CD4-positive, alpha-beta T cell (primary cell): ENCODE data around the gene CSF1R. TPM values are rescaled to one million over a fixed set of nuclear protein-coding genes. Genes with fewer than 3 reads are reported as not detected.

Experiments
- ATAC-seq: fragments of 200-7000 bp; cut with Tn5 transposase; one replicate; pipeline ENCODE4 v1.10.0; 2022; ENCODE audit warnings: mild to moderate bottlenecking; ENCODE audit not compliant: poor library complexity
- CTCF ChIA-PET: fragments of 350-600 bp; sonication (Branson Sonifier 250); formaldehyde crosslinking; loops from one replicate; lab custom pipeline; 2021; ENCODE audit warnings: antibody characterized with exemption, inconsistent platforms; lab: Charles Lee
- POLR2A ChIA-PET: fragments of 350-600 bp; sonication (Branson Sonifier 250); formaldehyde crosslinking; loops from one replicate; lab custom pipeline; 2021; ENCODE audit warnings: antibody characterized with exemption, inconsistent platforms; lab: Charles Lee
- DNase-seq, 14 experiments: peaks; one replicate each; pipeline ENCODE4 v3.0.0-alpha.2; 2013 to 2020; ENCODE audit warnings: mixed read lengths in 2 of 14
- H3K27ac ChIP-seq, 2 donors: one replicate each; pipeline versions ENCODE4 v1.5.1 to v1.7.0; 2013; ENCODE audit warnings: low read length in 2 of 2, low read depth in 1 of 2, mild to moderate bottlenecking in 1 of 2
- H3K27me3 ChIP-seq, 2 experiments: 1 replicate in 1 of 2; 2 replicates in 1 of 2; pipeline versions ENCODE4 v1.6.1 to v1.7.0; 2013; ENCODE audit warnings: low read length in 2 of 2, control low read depth in 1 of 2, mild to moderate bottlenecking in 1 of 2, moderate library complexity in 1 of 2; ENCODE audit not compliant: insufficient read depth in 2 of 2, control insufficient read depth in 1 of 2
- H3K36me3 ChIP-seq: one replicate; pipeline ENCODE4 v1.6.1; 2013; ENCODE audit warnings: low read length, control low read depth; ENCODE audit not compliant: insufficient read depth
- H3K4me1 ChIP-seq: one replicate; pipeline ENCODE4 v1.6.1; 2013; ENCODE audit warnings: low read length, control low read depth; ENCODE audit not compliant: insufficient read depth
- H3K4me3 ChIP-seq: one replicate; pipeline ENCODE4 v1.5.1; 2013; ENCODE audit warnings: mild to moderate bottlenecking, low read length, moderate library complexity
- H3K9me3 ChIP-seq, 2 experiments: 1 replicate in 1 of 2; 2 replicates in 1 of 2; pipeline versions ENCODE4 v1.6.1 to v1.7.0; 2013; ENCODE audit warnings: low read length in 2 of 2, mild to moderate bottlenecking in 2 of 2, control low read depth in 1 of 2, moderate library complexity in 1 of 2; ENCODE audit not compliant: control insufficient read depth in 1 of 2, insufficient read depth in 1 of 2
- H3K27ac Mint-ChIP-seq: one replicate; pipeline ENCODE4 v1.8.0; 2020; ENCODE audit warnings: mixed read lengths
- H3K27me3 Mint-ChIP-seq: one replicate; pipeline ENCODE4 v1.8.0; 2021; ENCODE audit warnings: mixed read lengths
- H3K36me3 Mint-ChIP-seq: one replicate; pipeline ENCODE4 v1.8.0; 2021; ENCODE audit warnings: low read depth, mixed read lengths
- H3K4me1 Mint-ChIP-seq: one replicate; pipeline ENCODE4 v1.8.0; 2021; ENCODE audit warnings: low read depth, mixed read lengths
- H3K4me3 Mint-ChIP-seq: one replicate; pipeline ENCODE4 v1.8.0; 2020; ENCODE audit warnings: mild to moderate bottlenecking, mixed read lengths
- H3K9me3 Mint-ChIP-seq: one replicate; pipeline ENCODE4 v1.8.0; 2020; ENCODE audit warnings: mixed read lengths
- CTCF ChIP-seq: fragments of 200-600 bp; IDR thresholded peaks from one replicate; pipeline ENCODE4 v1.8.0; 2022; ENCODE audit warnings: antibody characterized with exemption, mild to moderate bottlenecking
- intact Hi-C, 2 experiments: fragments of 100-400 bp; cut with DNase I in 1 of 2; cut with micrococcal nuclease in 1 of 2; formaldehyde crosslinking; loops; one replicate each; pipeline versions ENCODE4 v1.15.1 to v1.9.0; 2023 to 2025; cut with DNase I, micrococcal nuclease
- total RNA-seq, 174 experiments: library from RNA in 2 of 174; stranded (reverse) in 2 of 174; gene quantifications; one replicate each; pipeline ENCODE4 v1.2.3 and lab custom pipeline; 2021 to 2026

CSF1R gene
- total RNA-seq, 2 experiments from 2014 or later, result 0.45 to 0.52 TPM

GRCh38 chr5:150068472-150068871 is 17.9 kb downstream of the CSF1R start:
- Histone ChIP-seq H3K4me3 (no peak overlapping the region), H3K27me3 (peaks cover 0 to 2% of the 10 kb centered on the region in 2 experiments), H3K36me3 (no peaks in the 10 kb centered on the region), H3K9me3 (no peaks in the 10 kb centered on the region), H3K4me1 (peaks cover 6% of the 10 kb centered on the region), H3K27ac (no peak overlapping the region)
- Mint-ChIP-seq H3K4me1 (no peaks in the 10 kb centered on the region), H3K36me3 (no peaks in the 10 kb centered on the region), H3K27ac (no peak overlapping the region), H3K4me3 (no peak overlapping the region), H3K9me3 (no peaks in the 10 kb centered on the region), H3K27me3 (no peaks in the 10 kb centered on the region)
- ChIA-PET CTCF (no interaction called here), POLR2A (no interaction called here)
- intact Hi-C loops, result no loop called here
- no peak for TF ChIP-seq CTCF
- DNase-seq, result peak in 1 of 14 experiments; percentile 21
- no peak for ATAC-seq

- Mint-ChIP-seq H3K9me3 (no peaks in the 10 kb centered on the region), H3K4me1 (no peaks in the 10 kb centered on the region), H3K27ac (no peak overlapping the region), H3K27me3 (no peaks in the 10 kb centered on the region), H3K4me3 (no peak overlapping the region), H3K36me3 (no peaks in the 10 kb centered on the region)
- intact Hi-C loops, result no loop called here
- ATAC-seq (no peak), DNase-seq (peak in 1 of 14 experiments; percentile 29)
- Histone ChIP-seq H3K4me3 (no peak overlapping the region), H3K36me3 (no peaks in the 10 kb centered on the region), H3K4me1 (peaks cover 6% of the 10 kb centered on the region), H3K9me3 (no peaks in the 10 kb centered on the region), H3K27ac (no peak overlapping the region), H3K27me3 (peaks cover 0 to 2% of the 10 kb centered on the region in 2 experiments)
- ChIA-PET POLR2A (interaction anchor here (0.6 kb wide), 1 partner anchor 10 kb away, joined by 3 read pairs; no protein-coding TSS in a partner anchor), CTCF (no interaction called here)
- no peak for TF ChIP-seq CTCF
Observed at GRCh38 chr5:150068071-150068470, 18.3 kb downstream of the CSF1R start.

DNA sequence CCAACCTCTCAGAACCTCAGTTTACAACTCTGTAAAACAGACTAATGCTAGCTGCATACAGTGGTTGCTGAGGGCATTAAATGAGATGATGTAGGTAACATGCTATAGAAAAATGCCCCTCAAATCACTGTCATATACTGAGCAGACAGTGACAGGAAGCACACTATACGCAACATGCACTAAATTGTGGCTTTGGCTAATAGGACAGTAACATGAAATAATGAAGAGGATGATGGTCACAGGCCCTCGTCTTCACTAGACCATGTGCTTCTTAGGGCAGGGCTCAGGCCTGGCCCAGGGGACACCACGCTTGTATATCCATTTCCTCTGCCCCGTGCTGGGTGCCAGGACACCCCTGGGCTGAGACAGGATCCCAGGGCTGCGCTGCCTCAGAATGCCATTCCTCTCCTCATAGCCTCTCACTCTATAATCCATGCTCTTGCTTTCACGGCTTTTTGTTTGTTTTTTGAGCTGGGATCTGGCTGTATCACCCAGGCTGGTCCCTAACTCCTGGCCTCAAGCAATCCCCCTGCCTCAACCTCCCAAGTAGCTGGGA is 18.9 kb downstream of the CSF1R start:
- no peaks in the 10 kb centered on the region for H3K9me3 Mint-ChIP-seq
- Histone ChIP-seq H3K9me3 (no peaks in the 10 kb centered on the region), H3K36me3 (no peaks in the 10 kb centered on the region), H3K27ac (no peak overlapping the region), H3K27me3 (peaks cover 0 to 2% of the 10 kb centered on the region in 2 experiments), H3K4me1 (peaks cover 6% of the 10 kb centered on the region), H3K4me3 (no peak overlapping the region)
- no peaks in the 10 kb centered on the region for H3K36me3 Mint-ChIP-seq
- no peak for ATAC-seq
- DNase-seq, result peak in 1 of 14 experiments; percentile 10
- no peak overlapping the region for H3K27ac Mint-ChIP-seq
- intact Hi-C loops, result no loop called here
- no peaks in the 10 kb centered on the region for H3K27me3 Mint-ChIP-seq
- H3K4me3 Mint-ChIP-seq, result no peak overlapping the region
- TF ChIP-seq CTCF, result no peak
- ChIA-PET CTCF (no interaction called here), POLR2A (interaction anchor here (0.6 kb wide), 1 partner anchor 9 kb away, joined by 3 read pairs; no protein-coding TSS in a partner anchor)
- H3K4me1 Mint-ChIP-seq, result no peaks in the 10 kb centered on the region
